NOMO-1 treated with DMSO at 0.1 percent for 48 hours (cell line): Measurements from ENCODE around the gene RINT1.
"Not testable (repeated sequence)": the region's sequence is repeated elsewhere in the genome, so short reads cannot be mapped to it uniquely, and the experiment has no call there.

Source experiments
- DNase-seq: peaks from one replicate; lab custom pipeline; 2025; ENCODE audit not compliant: unreplicated experiment; lab: John Stamatoyannopoulos, UW

RINT1 gene

DNA sequence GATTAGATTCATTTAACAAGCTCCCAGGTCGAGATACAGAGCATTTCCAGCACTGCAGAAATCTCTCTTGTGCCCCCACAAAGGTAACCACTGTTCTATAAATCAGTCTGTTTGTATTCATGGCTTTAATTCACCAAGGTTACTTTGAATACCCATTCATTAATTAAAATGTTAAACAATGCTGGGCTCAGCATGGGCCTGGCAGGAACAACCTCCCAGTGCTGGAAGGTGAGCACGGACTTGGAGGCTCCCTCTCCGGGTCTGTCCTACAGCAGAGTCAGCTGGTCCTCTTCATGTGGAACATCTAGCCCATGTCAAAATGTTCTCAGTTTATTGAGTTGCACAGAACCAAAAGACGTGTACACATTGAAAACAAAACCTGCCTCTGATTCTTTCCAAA lies 64.9 kb downstream of the RINT1 start:
- no peak for DNase-seq

DNA sequence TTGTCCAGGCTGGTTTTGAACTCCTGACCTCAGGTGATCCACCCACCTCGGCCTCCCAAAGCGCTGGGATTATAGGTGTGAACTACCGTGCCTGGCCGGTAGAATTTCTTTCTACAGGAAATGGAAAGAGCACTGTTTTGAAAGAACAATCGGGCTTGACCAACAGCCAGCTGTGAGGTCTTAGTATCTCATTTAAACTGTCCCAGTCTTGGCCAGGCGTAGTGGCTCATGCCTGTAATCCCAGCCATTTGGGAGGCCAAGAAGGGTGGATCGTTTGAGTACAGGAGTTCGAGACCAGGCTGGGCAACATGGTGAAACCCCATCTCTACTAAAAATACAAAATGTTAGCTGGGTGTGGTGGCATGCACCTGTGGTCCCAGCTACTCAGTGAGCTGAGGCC lies 67.1 kb downstream of the RINT1 start:
- not testable (repeated sequence) for DNase-seq

DNA sequence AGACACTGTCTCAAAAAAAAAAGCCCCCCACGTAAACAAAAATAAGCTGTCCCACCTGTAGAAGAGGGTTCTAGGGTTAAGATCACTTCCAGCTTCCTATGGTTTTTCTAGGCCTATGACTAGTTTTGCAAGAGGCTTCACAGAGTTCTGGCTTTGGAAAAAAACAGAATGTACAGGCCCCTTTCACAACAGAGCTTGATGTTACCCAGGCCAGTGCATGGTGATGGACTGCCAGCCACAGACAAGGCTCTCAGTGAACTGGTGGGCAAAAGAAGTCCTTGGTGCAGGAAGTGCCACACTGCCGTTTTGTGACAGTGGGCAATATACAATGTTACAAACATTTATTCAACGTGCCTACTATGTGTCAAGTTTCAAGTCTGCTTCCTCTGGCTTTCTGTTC lies 67.5 kb downstream of the RINT1 start:
- DNase-seq = no peak

DNA sequence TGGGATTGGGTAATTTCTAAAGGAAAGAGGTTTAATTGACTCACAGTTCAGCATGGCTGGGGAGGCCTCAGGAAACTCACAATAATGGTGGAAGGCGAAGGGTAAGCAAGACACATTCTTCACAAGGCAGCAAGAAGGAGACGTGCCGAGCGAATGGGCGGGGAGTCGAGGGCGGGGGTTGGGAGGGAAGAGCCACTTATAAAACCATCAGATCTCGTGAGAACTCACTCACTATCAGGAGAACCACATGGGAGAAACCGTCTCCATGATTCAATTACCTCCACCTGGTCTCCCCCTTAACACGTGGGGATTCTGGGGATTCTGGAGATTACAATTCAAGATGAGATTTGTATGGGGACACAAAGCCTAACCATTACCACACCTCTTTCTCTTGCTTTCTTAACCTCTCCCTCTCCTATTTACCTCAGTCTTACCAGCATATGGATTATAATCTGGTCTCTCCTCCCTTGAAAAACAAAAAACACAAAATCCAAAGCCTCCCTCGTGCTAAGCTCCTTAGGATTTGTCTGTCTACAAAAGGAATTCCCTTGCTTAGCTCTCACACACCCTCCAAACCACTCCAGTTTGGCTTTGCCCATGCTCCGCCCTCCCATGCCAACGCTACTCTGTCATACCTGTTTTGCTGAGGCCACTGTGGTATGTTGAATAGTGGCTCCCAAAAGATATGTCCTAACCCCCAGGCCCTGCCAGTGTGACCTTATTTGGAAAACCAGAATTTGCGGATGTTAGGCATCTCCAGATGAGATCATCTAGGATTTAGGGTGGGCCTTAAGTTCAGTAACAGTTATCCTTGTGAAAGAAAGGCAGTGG lies 68.9 kb downstream of the RINT1 start:
- no peak for DNase-seq

DNA sequence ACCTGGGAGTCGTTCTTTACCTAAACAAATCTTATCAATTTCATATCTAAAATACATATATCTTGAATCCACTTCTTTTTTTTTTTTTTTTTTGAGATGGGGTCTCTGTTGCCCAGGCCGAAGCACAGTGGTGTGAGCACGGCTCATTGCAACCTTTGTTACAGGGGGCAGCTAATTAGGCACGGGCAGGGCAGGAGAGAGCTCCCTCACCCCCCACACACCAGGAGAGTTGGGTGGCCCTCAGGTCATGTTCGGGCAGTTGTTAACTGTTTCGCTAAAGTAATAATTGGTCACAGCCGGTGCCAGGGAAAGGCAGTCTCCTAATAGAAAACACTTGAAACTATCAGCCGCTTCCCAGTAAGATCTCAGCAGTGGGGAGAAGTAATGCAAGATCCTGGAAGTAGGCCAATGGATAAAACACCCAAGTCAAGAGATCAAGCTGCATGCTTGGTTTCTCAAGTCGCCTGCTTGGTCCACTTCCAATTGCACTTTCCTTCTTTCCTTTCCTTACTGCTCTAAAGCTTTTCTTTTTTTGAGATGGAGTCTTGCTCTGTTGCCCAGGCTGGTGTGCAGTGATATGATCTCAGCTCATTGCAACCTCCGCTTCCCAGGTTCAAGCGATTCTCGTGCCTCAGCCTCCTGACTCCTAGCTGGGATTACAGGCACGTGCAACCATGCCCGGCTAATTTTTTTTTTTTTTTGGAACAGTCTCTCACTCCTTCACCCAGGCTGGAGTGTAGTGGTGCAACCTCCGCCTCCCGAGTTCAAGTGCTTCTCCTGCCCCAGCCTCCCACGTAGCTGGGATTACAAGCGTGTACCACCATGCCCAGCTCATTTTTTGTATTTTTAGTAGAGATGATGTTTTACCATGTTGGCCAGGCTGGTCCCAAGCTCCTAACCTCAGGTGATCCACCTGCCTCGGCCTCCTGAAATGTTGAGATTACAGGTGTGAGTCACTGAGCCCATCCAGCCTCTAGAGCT lies 70.6 kb downstream of the RINT1 start:
- no peak for DNase-seq

DNA sequence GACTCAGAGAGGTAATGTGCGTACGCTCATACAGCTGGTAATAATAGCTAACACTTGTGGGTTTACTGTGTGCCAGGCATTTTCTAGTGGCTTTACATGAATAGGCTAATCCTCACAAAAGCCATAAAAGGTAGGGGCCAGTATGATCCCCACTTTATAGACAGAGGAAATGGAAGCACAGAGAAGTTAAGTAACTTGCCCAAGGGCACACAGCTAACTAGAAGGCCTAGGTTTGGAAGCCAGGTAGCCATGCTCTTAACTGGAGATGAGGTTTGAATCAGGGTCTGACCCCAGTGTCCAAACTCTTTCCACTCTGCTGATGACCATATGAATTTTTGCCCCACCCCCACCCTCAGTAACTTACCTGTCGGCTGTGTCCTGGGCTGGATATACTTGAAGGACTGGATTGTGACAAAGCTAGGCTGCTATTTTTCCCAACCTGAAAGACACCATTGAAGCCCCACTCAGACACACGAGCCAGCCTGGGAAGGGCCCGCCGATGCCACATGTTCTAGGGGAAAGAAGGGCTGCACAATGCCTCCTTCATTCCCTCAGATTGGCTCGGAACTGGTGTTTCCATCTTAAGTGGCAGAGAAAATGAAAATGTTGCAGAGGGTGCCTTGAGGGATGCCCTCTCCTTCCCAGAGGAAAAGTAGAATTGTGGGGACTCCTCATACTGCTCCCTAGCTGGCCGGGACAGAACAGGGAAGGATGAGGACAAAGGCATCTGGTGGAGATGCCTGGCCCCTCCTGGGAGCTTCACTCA lies 78.3 kb downstream of the RINT1 start:
- DNase-seq = no peak

DNA sequence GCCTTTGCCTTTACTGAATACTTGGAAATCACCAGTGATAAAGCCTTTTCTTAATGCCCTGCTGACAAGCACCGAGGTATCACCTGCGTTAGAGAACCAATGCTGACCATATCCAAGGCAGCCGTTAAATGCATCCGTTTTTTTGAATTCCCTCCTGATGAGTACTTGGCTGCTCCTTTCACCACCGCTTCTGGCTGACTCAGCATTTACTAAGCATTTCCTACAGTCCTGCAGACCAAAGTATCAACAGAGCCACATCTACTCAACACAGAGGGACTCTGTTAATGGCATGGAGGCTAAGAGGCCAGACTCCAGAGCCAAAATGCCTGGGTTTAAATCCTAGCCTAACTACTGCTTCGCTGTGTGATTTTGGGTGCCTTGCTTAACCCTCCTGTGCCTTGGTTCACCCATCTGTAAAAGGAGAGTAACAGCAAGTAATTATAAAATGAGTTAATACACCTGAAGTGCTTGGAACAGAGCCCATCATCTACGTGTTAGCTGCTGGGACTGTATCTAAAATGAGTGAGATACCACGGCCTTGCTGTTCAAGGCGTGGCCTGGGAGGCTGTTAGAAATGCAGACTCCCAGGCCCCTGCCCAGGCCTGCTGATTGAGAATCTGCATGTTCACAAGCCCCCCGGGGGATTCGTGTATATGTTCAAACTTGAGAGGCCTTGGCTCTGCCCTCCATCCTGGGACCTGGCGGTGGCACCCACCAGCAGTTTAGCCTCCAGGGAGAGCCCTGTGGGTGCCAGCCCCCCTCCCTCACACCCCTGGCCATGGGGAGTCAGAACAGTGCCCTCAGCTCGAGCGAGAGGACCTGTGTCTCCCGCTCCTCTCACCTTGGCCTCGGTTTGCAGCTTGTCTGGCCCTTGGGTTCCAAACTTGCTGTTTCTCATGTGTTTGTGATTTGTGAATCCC lies 80.1 kb downstream of the RINT1 start:
- no peak for DNase-seq

DNA sequence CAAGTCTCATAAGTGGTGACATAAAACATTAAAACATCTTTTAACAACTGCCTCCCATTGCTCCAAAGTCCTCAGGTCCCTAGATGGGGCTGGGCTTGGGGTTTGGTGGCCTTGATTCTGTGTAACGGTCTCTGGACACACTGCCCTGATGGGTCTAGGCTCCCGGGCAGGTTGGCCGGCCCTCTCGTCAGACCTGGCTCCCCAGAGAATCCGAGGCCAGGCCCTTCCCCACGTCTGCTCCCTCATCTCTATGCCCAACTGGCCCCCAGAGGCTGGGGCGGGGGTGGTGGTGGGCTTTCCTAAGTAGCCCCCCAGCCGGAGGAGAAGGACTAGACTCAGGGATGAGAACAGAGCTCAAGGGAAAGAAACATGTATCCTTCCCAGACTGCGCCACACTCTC lies 80.8 kb downstream of the RINT1 start:
- DNase-seq = no peak

DNA sequence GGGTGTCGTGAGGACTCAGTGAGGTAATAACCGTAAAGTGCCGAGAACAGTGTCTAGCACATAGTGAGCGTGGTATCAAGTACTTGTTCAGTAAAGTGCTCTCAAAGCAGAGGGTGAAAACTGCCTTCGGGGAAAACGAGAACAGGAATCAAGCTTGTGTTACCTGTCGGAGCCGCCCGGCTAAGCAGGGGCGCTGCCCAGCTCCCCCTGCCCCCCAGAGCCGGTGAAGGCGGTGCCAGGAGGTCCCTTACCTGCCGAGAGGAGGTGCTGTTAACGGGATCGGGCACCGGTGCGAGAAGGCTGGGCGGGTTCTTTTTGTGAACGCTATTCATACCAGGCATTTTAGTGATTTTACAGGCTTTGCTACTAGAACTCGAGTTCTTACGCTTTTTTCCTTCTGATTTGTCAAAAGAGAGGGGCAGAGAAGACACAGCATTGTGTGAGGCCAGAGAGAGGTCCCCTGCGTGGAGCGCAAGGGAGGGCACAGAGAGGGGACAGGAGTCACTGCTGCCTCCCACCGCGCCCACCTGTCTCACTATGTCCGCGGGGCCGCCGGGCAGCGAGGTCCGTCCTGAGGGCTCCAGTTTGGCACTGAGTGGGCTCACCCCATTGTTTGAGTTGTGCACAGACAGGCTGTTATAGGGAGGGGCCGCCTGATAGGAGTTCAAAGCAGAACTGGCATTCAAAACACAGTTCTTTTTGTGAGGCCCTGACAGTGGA lies 81.8 kb downstream of the RINT1 start:
- no peak for DNase-seq

DNA sequence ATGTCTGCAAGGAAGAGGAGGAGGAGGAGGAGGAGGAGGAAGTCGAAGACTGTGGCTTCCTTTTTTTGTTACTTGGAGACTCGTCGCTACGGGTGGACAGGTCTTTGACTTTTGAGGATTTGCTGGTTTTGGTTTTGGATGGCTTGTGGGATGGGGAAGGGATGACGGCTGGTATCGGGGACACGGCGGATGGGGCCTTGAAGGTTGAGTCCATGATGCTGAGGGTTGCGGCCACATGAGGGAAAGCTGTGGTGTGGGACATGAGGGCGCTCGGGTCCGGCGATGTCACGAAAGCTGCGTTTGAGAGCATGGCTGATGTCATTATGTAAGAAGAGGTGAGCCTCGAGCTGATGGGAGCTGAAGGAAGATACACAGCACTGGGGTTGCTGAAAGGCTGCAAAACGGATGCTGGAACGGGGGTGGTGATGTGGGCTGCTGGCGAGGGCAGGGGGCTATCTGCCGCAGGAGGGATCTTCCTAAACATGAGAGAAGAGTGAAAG lies 82.4 kb downstream of the RINT1 start:
- no peak for DNase-seq
